ENCODE results near the gene DTNBP1.
A peak's percentile ranks its signal among the peaks of the same experiment; 100 is the strongest.

DTNBP1 gene

GRCh38 chr6:15495375-15495901, 167.4 kb downstream of the DTNBP1 start:
- DNase-seq (ENCODE audit: low read depth, low spot score) = no peak
- no peak overlapping the region for H3K4me3 ChIP-seq (ENCODE audit: low read depth, low read length)
- TF ChIP-seq CTCF (IDR thresholded peaks at IDR 0.05; ENCODE audit: low read depth, low read length) = no peak
- in situ Hi-C loops (cut with HindIII; ENCODE audit: low sequenced_read_pairs) = no loop called here

GRCh38 chr6:15493437-15494168, 169.2 kb downstream of the DTNBP1 start:
- no peak for TF ChIP-seq CTCF (IDR thresholded peaks at IDR 0.05; ENCODE audit: low read depth, low read length)
- no peak for DNase-seq (ENCODE audit: low read depth, low spot score)
- no peak overlapping the region for H3K4me3 ChIP-seq (ENCODE audit: low read depth, low read length)
- in situ Hi-C loops (cut with HindIII; ENCODE audit: low sequenced_read_pairs) = no loop called here

DNA sequence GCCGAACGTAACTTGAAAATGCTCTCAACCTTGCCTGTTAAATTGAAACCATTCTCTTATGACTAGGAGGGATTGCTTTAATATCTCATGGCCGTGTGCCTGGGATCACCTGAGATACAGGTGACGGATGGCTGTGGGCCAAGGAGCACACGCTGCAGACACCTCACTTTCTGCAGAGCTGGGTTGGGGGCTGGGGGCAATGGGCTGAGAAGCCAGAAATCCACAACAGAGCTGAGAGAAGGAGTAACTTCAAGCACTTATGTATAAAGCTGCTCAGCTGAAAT, 170.9 kb downstream of the DTNBP1 start:
- no peak overlapping the region for H3K4me3 ChIP-seq (ENCODE audit: low read depth, low read length)
- TF ChIP-seq CTCF (IDR thresholded peaks at IDR 0.05; ENCODE audit: low read depth, low read length) = no peak
- no peak for DNase-seq (ENCODE audit: low read depth, low spot score)
- in situ Hi-C loops (cut with HindIII; ENCODE audit: low sequenced_read_pairs) = no loop called here

DNA sequence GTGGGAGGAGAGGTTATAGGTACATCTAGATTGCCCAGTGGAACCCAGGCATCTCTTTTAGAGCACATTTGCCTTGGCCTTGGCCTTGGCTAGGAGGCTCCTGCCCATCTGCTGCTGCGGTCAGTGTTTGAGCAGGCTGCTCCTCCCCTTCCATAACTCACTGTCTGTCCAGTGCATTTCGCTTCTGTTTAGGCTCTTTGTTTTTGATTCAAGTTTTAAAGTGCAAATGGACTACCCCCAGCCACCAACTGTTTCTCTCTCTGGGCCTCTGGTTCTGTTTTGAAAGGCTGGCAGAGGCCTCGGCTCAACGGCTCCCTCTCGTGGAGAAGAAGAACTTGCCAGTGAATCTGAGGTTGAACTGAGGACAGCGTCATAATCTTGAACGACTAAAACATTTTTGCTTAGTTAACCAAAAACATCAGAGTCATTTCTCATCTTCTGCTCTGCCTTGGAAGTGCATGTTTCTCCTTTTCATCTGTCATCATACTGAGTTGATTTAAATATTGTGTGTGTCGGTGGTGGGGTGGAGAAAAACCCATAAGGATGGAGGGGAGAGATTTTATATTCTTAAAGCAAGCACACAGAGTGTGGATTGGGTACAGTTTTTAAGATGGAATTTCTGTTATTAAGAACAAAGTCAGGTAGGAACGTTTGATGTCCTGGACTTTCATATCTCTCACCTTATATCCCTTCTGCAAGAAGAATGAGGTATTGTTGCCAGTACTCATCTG, 171.4 kb downstream of the DTNBP1 start:
- no peak overlapping the region for H3K4me3 ChIP-seq (ENCODE audit: low read depth, low read length)
- in situ Hi-C loops (cut with HindIII; ENCODE audit: low sequenced_read_pairs) = no loop called here
- peak; percentile 98 for TF ChIP-seq CTCF (IDR thresholded peaks at IDR 0.05; ENCODE audit: low read depth, low read length)
- DNase-seq (ENCODE audit: low read depth, low spot score) = peak; percentile 78

GRCh38 chr6:15490242-15491100, 172.4 kb downstream of the DTNBP1 start:
- in situ Hi-C loops (cut with HindIII; ENCODE audit: low sequenced_read_pairs) = no loop called here
- no peak overlapping the region for H3K4me3 ChIP-seq (ENCODE audit: low read depth, low read length)
- DNase-seq (ENCODE audit: low read depth, low spot score) = no peak
- no peak for TF ChIP-seq CTCF (IDR thresholded peaks at IDR 0.05; ENCODE audit: low read depth, low read length)

DNA sequence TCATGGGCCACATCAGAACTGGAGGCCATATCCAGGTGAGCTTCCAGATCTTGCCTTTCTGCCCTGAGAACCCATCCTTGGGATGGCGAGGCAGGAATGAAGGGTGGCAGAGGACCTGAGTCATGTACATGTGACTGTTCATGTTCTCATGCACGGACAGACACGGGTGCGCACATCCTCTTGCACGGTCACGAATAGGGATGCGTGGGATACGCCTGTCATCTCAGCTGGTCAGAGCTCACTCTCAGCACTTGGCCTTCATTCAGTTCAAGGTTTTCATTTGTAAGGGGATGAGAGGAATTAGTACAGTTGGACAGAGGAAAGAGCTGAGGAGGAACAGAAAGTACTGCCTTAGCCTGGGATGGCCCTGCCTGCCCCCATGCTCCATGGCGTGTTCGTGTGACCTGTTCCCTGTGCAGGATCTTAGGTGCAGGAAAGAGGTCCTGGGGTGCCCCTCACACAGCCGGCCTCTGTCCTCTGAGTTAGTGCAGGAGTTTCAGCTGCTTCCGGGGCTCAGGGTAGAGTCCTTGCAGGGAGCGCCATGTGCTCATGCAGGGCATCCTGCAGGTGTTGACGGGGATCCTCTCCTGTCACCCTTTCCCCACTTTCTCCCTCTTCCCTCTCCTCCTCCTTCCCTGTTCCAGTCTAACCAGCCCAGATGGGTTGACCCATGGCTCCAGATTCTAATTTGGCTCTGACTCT, 173.4 kb downstream of the DTNBP1 start:
- in situ Hi-C loops (cut with HindIII; ENCODE audit: low sequenced_read_pairs) = no loop called here
- no peak for TF ChIP-seq CTCF (IDR thresholded peaks at IDR 0.05; ENCODE audit: low read depth, low read length)
- no peak overlapping the region for H3K4me3 ChIP-seq (ENCODE audit: low read depth, low read length)
- DNase-seq (ENCODE audit: low read depth, low spot score) = no peak
